ENCODE measurements around the gene WRNIP1. TPM values are rescaled to one million over a fixed set of nuclear protein-coding genes. Genes with fewer than 3 reads are reported as not detected.

Gene WRNIP1
- total and polyA plus RNA-seq, 7 donors: 26.5 to 73.9 (median 48.9) TPM

GRCh38 chr6:2733736-2734480 lies 31.3 kb upstream of the WRNIP1 start:
- H3K4me3 ChIP-seq: peak overlapping the region; percentile 27
- DNase-seq: peak; percentile 41 to 63
- TF ChIP-seq CTCF (IDR thresholded peaks at IDR 0.05): no peak
- peaks cover 34% of the 10 kb centered on the region for H3K4me1 ChIP-seq
- ATAC-seq: peak; percentile 57 to 93 (median 80)
- peak overlapping the region; percentile 81 for H3K27ac ChIP-seq
- H3K9me3 ChIP-seq: no peaks in the 10 kb centered on the region
- peaks cover 0 to 5% of the 10 kb centered on the region in 2 donors for H3K36me3 ChIP-seq (ENCODE audit: insufficient read depth in 1 of 2, low read depth in 1 of 2)
- WGBS, 3 donors: 38 to 52% (median 42%) methylated on average over 22 of the region's 22 CpGs
- H3K27me3 ChIP-seq (ENCODE audit: insufficient read depth in 3 of 3, low read length in 2 of 3): no peaks in the 10 kb centered on the region
- intact Hi-C loops (cut with DNase I): loop anchor here in 1 of 2 donors (2.0 kb wide), 1 partner anchor 31 kb away; the partner anchor contains the start of gene WRNIP1

- DNase-seq (no peak), ATAC-seq (peak; percentile 37 to 69 (median 48))
- Histone ChIP-seq H3K27me3 (ENCODE audit: insufficient read depth in 3 of 3, low read length in 2 of 3) (no peaks in the 10 kb centered on the region), H3K27ac (peak overlapping the region; percentile 81), H3K9me3 (no peaks in the 10 kb centered on the region), H3K36me3 (ENCODE audit: insufficient read depth in 1 of 2, low read depth in 1 of 2) (peaks cover 0 to 5% of the 10 kb centered on the region in 2 donors), H3K4me3 (no peak overlapping the region), H3K4me1 (peaks cover 36% of the 10 kb centered on the region)
- TF ChIP-seq CTCF (IDR thresholded peaks at IDR 0.05): no peak
- 38 to 74% (median 44%) methylated on average over 2 of the region's 2 CpGs for WGBS, 3 donors
- intact Hi-C loops (cut with DNase I): loop anchor here in 1 of 2 donors (2.0 kb wide), 1 partner anchor 30 kb away; the partner anchor contains the start of gene WRNIP1
Observed at GRCh38 chr6:2734488-2735166, 30.6 kb upstream of the WRNIP1 start.

GRCh38 chr6:2737885-2738284 lies 27.3 kb upstream of the WRNIP1 start:
- Histone ChIP-seq H3K27ac (peak overlapping the region; percentile 13), H3K36me3 (ENCODE audit: insufficient read depth in 1 of 2, low read depth in 1 of 2) (peaks cover 0 to 5% of the 10 kb centered on the region in 2 donors), H3K4me3 (no peak overlapping the region), H3K27me3 (ENCODE audit: insufficient read depth in 3 of 3, low read length in 2 of 3) (no peaks in the 10 kb centered on the region), H3K9me3 (no peaks in the 10 kb centered on the region), H3K4me1 (peaks cover 49% of the 10 kb centered on the region)
- intact Hi-C loops (cut with DNase I): no loop called here
- TF ChIP-seq CTCF (IDR thresholded peaks at IDR 0.05): no peak
- DNase-seq (no peak), ATAC-seq (no peak)
- 56 to 72% (median 59%) methylated on average over 3 of the region's 3 CpGs for WGBS, 3 donors

GRCh38 chr6:2738373-2738979 lies 26.7 kb upstream of the WRNIP1 start:
- DNase-seq (no peak), ATAC-seq (peak in 2 of 4 donors; percentile 36 to 42)
- peak; percentile 76 for TF ChIP-seq CTCF (IDR thresholded peaks at IDR 0.05)
- Histone ChIP-seq H3K4me1 (peaks cover 45% of the 10 kb centered on the region), H3K27me3 (ENCODE audit: insufficient read depth in 3 of 3, low read length in 2 of 3) (no peaks in the 10 kb centered on the region), H3K36me3 (ENCODE audit: insufficient read depth in 1 of 2, low read depth in 1 of 2) (peaks cover 0 to 5% of the 10 kb centered on the region in 2 donors), H3K27ac (peak overlapping the region; percentile 71), H3K9me3 (no peaks in the 10 kb centered on the region), H3K4me3 (no peak overlapping the region)
- 24 to 31% (median 25%) methylated on average over 5 of the region's 5 CpGs for WGBS, 3 donors
- intact Hi-C loops (cut with DNase I): no loop called here
